Measurements from ENCODE around the gene IRF5.

DNA sequence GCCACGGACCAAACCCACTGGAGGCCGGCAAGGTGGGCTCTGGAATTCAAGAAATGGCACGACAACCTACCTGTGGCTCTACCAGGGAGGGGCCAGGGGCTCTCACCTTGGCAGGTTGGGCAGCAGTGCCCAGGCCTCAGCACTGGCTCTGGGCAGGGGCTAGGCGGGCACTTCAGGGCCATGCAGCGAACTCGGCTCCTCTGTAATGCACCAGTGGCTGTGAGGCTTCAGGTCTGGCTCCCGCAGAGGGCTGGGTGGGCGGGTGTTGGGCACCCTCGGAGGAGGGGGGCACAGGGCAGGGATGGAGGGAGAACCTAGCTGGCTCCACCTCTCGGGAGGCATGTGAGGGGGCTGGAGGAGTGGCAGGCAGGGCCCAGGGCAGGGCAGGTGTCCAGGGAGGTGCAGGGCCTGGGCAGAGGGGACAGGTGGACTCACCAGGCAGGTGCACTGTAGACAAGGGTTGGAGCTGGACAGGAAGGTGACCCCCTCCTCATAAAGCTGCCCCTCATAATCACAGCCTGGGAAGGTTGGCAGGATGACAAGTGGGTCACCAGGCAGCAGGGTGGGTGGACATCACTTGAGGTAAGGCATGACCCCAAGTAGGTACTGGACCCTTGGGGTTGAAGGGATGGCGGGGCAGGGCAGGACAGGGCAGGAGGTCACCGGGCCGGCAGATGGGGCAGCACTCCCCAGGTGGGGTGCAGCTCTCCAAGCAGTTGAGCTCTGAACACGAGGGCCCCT lies 33.9 kb upstream of the IRF5 start:
- TF ChIP-seq, protein P1, sequence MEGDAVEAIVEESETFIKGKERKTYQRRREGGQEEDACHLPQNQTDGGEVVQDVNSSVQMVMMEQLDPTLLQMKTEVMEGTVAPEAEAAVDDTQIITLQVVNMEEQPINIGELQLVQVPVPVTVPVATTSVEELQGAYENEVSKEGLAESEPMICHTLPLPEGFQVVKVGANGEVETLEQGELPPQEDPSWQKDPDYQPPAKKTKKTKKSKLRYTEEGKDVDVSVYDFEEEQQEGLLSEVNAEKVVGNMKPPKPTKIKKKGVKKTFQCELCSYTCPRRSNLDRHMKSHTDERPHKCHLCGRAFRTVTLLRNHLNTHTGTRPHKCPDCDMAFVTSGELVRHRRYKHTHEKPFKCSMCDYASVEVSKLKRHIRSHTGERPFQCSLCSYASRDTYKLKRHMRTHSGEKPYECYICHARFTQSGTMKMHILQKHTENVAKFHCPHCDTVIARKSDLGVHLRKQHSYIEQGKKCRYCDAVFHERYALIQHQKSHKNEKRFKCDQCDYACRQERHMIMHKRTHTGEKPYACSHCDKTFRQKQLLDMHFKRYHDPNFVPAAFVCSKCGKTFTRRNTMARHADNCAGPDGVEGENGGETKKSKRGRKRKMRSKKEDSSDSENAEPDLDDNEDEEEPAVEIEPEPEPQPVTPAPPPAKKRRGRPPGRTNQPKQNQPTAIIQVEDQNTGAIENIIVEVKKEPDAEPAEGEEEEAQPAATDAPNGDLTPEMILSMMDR (IDR thresholded peaks at IDR 0.05) = no peak
- TF ChIP-seq POLR2A (IDR thresholded peaks at IDR 0.05) = no peak
